Stimulated activated CD8-positive, alpha-beta memory T cell treated with anti-CD3 and anti-CD28 coated beads, Interleukin-12 subunit alpha, Interleukin-12 subunit beta, amount 100 ng/mL, for 24 hours (primary cell): ENCODE data around the gene CTIF.

Experiments
- DNase-seq: peaks from one replicate; pipeline ENCODE4 v3.0.0-alpha.2; 2020; ENCODE audit errors: extremely low read depth

Gene CTIF

DNA sequence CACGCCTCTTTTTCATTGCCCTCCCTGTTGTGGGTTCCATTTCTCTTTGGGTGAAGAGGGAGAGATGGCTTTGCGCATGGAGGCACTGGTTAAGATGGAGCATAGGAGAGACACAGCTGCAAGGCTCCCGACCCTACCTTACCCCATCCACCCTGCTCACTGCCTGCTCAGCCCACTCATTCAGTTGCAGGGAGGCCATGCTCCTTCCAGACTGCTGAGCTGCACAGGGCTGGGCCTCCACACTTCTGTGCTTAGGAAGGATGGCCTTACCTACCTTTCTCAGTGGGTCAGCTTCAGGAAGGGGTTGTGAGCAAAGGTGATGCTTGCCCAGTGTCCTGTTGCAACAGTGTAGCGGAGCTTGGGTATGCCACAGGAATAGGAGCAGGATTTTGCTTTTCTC, 127.8 kb downstream of the CTIF start:
- no peak for DNase-seq

DNA sequence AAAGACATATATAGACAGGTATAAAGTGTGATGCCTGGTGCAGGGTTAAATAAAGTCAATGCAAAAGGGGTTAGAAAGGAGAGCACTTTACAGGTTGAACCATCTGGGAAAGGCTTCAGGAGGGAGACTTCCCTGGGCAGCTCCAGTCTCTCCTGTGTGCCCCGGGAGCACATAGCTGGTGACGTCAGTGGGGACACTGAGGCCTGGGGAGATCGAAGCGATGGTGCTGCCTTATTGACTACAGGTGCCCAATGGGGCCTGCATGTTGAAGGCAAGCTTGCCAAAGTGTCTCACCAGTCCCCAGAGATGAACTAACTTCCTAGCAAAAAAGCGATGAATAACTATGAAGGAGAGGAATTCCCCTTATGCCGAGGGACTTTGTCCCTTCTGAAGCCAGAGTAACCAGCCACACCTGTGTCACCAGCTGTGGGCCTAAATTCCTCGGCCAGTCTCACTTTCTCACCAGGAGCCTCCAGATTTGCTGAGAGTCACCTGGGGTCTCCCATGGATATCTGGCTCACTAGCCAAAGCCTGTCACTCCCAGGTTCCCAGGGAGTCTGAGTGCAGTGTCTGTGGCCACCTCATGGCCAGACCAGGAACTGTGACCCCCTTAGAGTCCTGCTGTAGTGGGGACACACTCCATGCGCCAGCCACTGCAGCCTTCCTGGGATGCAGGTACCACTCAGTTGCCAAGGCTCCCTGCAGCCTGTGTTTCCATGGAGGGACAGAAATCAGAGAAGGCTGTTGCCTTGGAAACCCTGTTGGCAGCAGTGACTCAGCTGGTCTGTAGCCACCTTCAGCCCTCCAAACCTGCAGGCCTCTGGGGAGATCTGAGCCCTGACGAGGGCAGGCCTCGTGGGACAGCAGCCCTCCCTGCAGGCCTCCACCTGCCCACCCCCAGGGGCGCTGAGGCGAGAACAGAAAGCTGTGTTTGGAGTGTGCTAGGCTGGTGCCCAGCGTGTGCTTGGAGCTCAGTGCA, 128.7 kb downstream of the CTIF start:
- DNase-seq, result no peak

DNA sequence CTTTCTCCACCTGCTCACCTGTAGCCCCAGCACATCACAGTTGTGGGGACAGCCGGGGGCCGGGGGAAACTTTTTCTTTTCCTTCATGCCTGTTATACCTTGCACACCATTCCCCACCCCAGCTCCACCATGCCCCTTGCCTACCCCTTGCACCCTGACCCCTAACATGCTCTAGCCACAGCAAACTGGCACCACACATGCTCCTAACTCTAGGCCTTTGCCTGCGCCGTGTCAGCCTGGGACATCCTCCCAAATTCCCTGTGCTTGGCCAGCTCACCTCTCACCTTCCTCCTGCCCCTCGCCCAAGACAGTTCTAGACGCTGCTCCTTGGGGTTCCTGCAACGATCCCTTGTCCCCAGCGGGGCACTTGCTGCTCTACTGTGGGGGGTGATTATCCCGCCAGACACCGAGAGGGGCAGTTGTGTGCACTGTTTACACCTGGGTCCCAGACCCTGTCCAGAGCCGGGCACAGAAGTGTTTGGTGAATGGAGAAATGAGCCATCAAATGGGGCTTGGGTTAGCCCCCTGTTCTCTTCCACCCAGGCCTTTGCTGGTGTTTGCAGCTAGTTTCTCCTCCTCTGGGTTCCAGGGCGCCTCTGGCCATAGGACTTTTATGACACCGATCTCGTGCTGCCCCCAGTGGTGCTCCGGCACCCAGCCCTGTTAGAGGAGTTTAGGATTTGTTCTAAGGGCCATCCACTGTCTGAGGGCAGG, 129.8 kb downstream of the CTIF start:
- DNase-seq, result no peak

DNA sequence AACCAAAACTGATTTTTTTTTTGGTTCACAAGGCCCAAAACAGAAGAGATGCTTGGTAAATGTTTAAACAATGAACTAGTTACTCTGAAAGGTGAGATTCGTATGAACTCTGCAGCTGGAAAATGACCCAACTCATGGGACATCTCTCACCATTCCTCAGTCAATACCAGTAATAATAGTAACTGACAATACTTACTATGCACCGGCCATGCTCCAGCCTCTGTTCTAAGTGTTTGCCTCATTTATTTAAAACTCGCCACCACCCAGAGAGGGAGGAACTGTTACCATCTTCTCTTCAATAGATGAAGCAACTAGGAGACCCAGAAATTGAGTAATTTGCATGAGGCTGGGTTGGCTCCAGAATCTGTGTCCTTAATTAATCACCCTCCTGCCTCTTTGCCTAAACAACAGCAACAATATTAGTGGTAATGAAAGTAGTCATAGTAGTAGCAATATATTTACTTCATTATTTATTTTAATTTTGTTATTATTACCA, 130.4 kb downstream of the CTIF start:
- no peak for DNase-seq

DNA sequence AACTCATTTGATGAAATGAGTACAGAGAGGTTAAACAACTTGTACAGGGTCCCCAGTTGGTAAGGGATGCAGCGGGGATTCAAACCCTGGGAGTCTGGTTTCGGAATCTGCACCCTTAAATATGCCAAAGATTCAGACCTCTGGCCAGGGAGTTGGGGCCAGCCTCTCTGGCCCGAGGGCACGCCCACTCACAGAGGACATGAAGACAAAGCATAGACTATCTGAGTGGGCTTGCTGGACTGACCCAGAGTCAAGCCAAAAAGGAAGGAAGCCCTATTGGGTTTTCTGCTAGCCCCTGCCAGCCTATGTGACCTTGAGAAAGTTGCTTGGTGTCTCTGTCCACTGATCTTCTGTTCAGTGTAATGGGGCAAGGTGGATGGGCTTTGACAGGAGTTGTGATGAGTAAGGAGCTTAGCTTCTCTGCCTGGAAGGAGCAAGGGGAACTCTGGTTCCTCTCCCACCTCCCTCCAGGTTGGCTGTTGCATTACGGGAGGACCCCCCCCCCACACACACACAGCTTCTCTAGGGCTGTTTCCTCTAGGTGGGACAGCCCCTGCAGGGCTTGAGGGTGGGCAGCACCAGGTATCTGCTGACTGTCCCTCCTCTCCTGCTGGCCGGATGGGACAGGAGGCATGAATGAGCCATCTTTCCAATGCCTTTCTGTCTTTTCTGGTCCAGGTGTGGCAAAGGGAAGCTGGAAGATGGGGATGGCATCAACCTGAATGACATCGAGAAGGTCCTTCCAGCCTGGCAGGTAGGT, 131.3 kb downstream of the CTIF start:
- no peak for DNase-seq

DNA sequence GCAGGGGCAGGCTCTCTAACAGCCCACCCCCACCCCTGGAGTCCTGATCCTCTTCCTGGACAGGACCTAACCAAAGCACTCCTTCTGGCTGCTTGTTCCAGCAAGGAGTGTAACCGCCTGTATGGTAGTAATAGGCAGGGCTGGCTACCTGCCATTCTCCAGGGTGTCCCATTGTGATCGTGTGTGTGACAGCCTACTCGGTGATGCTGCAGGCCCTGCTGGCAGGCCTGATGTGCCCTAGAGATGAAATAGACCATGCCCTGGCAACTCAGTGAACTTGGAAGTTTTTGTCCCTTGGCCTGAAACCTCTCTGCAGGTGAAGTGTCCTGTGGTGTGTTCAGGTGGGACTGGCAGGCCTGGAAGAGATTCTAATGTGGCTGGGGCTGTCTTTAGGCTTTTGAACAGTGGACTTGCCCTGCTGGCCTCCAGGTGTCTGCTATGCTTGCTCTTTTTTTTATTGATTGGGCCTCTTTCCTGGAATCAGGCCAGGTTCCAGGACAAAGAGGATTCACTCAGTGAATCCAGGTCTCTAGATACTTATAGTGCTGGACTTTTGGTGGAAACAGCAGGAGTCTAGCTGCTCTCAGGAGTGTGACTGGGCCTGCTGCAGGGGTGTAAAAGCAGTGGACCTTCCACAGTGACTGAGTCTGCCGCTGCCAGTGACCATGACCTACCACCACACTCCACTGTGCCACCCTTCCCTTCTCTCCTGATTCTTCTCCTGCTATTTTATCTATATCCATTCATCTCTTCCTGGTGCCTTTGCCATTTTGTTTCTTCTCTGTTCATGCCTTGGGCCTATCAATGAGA, 132.1 kb downstream of the CTIF start:
- DNase-seq, result no peak

DNA sequence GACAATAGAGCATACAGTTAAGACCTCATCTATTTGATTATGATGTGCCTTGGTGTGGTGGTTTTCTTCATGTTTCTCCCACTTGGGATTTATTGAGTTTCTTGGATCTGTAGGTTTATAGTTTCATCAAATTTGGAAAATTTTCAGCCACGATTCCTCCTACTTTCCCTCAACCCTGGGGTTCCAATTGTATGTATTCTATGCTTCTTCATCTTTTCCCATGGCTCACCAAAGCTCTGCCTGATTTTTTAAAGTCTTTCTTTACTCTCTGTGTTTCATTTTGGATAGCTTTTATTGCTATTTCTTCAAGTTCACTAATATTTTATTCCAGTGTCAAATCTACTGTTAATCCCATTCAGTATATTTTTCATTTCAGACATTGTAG, 132.7 kb downstream of the CTIF start:
- DNase-seq, result no peak

DNA sequence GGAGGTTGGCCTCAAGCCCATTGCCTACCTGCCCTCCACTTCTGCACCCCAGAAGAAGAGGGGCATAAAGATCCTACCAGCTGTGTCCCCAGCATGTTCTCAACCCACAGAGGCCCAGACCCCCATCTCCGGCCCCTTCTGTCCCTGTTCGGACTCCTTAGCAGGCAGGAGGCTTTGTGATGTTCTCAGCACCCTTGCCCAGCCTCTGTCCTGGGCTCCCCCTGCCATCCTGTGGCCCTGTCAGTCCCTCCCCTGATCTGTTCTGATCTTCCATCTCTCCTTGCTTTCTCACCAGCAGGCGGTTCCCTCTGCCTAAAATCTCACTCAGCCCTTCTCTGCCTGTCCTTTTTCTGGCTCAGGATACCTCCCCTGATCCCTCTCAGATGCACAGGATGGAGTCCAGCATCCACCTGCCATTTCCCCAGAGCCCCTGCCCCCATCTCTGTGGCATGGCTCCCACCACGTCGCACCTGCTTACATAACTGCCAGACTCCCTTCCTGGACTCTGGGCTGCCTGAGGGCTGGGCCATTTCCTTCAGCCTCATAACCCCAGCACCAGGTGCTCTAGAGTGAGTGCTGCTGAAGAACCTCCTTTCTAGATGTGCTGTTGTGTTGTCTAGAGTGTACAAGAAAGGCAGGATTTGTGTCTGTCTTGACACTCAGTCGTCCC, 134.0 kb downstream of the CTIF start:
- no peak for DNase-seq

DNA sequence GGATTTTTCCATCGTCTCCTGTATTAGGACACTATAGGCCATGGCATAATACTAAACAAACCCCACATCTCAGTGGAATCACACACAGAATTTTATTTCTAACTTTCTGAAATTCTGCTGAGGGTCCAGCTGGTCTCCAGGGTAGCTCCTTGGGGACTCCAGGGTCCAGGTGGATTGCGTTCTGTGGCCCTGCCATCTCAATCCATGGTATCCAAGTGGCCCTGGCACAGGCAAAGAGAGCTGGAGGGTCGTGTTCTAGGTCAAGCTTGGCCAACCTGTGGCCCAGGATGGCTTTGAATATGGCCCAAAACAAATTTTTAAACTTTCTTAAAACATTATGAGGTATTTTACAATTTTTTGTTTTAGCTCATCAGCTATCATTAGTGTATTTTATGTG, 134.6 kb downstream of the CTIF start:
- no peak for DNase-seq

DNA sequence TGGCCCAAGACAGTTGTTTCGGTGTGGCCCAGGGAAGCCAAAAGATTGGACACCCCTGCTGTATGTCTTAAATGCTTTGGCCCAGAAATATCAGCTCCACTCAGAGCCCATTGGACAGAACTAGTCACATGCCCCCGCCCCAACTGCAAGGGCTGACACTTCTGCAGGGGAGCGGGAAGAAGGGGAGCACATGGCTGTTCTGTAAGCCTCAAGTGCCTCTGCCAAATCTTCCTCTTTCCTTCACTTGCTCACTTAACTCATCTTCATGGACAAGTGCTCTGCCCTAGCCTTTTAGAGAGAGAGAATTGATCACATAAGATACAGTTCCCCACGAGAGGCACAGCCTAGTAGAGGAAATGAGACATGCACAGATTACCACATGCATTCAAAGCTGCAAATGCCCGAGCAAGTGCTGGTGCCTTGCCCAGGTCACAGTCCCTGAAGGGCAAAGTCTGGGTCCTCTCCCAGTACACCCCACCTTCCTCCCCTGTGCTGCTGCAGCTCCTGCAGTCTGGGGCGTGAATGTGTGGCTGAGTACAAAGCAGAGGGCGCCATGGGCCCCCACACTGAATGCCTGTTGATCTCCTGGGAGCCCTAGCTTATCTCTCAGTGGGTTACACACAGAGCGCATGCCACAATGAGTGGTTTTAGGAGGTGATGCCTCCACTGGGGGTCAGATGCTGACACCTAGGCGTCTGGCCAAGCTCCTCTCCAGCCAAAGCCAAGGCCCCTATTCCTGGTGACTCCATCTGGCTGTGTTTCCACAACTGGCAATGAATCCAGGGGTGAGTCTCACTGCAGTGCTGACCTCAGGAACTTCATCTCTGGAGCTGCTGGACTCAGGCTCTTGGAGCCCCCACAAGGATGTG, 135.3 kb downstream of the CTIF start:
- no peak for DNase-seq

DNA sequence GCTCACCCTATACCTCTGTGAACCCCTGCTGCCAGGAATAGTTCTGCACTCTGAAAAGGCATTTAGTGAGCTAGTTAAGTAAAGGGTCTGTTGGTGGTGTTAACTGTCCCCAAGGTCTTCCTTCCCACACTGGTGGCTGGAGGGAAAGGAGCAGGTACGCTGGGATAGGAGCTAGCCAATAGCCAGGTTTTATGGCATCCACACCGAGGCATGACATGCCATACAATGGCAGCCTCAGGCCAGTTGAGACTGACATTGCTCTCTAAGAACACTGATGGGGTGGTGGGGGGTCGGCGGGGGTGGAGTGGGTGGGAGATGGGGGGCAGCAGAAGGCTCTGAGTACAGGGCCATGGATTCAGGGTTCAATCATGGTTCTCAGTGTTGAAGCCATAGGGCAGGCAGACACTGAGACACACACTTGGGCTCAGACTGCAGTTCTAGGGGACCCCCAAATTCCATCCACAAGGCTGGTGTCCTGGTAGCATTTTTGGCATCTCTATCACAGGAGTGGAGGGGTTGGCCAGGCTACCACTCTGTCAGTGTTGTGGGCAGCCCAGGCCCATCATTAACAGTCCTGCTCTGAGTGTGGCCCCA, 136.0 kb downstream of the CTIF start:
- no peak for DNase-seq

DNA sequence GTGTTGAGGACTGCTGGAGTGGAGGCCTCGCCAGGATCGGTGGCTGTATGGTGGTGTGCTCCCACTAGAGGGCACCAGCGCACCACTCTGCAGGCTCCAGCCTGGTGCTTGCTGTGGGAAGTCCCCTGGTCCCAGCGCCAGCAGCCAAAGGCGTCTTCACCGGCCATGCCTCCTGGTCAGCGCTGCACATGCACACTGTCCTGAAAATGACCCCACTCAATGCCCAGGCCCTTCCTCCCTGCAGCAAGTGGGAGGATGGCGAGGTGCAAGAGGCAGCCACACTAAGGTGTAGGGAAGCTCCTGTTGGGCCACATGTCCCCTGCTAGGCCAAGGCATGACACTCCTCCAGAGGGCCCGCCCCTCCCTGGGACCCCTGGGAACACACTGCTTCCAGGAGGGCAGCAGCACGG, 136.5 kb downstream of the CTIF start:
- DNase-seq, result peak; percentile 39

DNA sequence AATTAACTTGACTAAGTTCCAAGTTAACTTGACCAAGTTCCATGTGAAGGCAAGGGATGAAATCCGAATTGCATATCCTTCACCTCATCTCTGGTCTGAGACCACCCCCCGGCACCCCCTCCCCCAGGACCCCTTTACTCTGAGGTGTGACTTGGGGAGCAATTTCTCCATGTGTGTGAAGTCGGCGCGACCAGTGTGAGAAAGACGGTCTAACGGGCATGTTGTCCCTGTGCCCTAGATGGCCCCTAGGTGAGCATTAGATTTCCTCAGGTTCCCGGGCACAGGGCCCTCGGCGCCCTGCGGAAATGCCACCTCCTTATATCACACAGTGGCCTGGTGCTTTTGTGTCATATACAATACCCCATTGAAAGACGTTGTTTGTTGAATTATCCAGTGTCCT, 137.1 kb downstream of the CTIF start:
- no peak for DNase-seq

DNA sequence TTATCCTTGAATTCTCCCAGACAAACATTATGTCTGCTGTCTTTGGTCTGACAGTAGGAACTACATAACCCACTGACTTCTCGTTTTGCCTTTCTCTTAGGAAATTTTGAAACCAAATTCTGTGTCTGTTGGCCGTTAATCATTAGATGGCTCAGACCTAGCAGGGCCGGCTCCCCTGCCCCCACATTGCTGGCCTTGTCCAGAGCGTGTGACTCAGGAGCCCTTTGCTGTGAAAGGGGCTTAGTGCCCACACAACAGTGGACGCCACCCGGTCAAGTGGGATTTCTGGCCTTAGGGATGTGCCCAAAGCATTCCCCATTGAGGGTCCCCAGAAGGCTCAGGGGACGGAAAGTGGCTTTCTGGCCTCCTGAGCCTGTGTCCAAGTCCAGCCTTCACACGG, 137.5 kb downstream of the CTIF start:
- DNase-seq, result no peak

DNA sequence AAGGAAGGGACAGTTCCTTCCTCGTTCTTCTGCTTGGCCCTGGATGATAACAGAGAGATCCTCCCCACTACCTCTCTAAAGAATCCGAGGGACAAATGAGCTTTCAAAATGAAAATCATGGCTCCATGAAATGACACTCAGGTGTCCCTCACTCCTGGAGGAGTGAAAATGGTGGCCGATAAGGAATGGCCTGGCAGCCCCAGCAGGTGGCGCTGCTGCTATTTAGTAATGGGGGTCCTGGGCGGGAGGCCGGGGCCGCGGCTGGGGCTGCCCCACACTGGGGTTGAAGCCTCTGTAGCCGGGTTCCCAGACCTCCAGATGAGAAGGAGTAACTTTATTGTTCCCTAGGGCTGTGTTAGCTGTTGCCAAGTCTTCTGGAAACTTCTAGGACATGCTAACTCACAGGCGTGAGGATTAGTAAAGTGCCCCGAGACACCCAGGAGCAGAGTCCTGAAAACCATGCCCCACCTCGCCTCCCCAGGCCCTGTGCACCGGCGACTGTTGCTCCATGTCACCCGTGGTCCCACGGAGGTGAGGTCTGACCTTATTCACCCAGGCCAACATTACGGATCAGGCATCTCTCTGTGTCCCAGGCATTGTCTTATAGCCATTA, 138.0 kb downstream of the CTIF start:
- DNase-seq, result peak; percentile 25

DNA sequence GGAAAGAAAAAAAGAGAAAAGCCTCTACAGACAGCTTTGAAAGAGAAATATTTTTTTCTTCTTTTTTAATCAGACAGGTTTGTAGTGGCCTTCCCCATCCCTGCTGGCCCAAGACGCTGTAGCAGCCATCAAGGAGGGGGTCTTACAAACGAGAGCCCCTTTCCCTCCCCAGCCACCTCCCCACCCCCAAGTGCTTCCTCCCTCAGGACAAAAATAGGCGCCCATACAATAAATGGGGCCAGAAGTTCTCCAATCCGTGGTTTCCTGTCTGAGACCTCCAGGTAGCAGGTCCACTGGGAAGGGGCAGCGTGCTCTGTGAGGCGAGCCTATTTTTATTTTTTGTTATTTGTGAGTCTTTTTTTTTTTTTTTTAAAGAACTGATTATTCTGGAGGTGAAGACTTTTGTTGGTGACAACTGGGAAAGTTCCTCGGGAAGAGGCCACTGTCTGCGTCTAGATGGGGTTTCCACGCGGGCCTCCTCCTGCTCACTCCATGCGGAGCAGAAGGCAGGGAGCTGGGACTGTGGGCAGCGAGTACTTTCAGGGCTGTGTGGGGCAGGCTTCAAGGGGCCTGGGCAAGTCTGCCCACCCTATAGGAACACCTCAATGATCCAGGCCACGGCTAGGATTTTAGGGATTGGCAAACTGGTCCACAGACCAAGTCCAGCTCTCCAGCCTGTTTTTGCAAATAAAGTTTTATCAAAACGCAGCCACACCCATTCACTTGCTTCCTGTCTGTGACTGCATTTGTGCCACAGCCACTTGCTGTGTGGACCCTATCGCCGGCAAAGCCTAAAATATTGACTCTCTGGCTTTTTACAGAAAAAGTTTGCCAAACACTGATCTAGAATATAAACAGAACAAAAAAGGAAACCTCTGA, 139.6 kb downstream of the CTIF start:
- DNase-seq, result no peak

DNA sequence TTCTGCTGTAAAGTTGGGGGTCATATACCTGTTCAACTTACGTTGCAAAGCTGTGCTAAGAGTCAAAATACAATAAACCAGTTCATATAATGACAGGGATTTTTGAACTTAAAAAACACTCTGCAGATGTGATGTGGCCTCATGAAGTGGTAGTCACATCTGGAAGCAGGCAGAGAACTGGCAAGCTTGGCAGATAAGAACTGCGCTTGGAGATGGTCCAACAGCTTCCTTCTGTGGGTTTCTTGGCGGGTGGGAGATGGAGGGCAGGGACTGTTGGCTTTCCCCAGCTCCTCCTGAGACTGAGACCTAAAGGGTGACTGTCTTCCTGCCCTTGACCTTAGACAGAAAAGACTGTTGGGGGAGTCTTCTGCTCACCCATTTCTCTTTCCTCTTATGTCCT, 140.4 kb downstream of the CTIF start:
- no peak for DNase-seq
